Ectodermal cell (in vitro differentiated cells): ENCODE results near the gene NKD1.

ENCODE experiments used
- H3K27ac ChIP-seq: 2 replicates; pipeline ENCODE4 v1.7.0; 2013; ENCODE audit warnings: mild to moderate bottlenecking, low read depth, low read length; ENCODE audit not compliant: insufficient read depth, poor library complexity, severe bottlenecking
- H3K27me3 ChIP-seq: 2 replicates; pipeline ENCODE4 v1.7.0; 2013; ENCODE audit warnings: mild to moderate bottlenecking, low read length; ENCODE audit not compliant: insufficient read depth, control insufficient read depth, poor library complexity, severe bottlenecking
- H3K36me3 ChIP-seq: one replicate; pipeline ENCODE4 v1.7.0; 2013; ENCODE audit warnings: low read length; ENCODE audit not compliant: control insufficient read depth, insufficient read depth
- H3K4me1 ChIP-seq: one replicate; pipeline ENCODE4 v1.7.0; 2013; ENCODE audit warnings: low read length; ENCODE audit not compliant: control insufficient read depth, insufficient read depth
- H3K4me3 ChIP-seq: 2 replicates; pipeline ENCODE4 v1.7.0; 2013; ENCODE audit warnings: low read depth, low read length, control low read depth; ENCODE audit not compliant: insufficient read depth
- H3K9me3 ChIP-seq: 2 replicates; pipeline ENCODE4 v1.7.0; 2013; ENCODE audit warnings: mild to moderate bottlenecking, low read length, moderate library complexity; ENCODE audit not compliant: control insufficient read depth
- WGBS, 2 experiments: methylation state at CpG; one replicate each; pipeline ENCODE4 v1.1.7; 2013; ENCODE audit warnings: missing lambda C conversion rate in 2 of 2; 5-methylcytosine and 5-hydroxymethylcytosine counted together

The NKD1 gene

GRCh38 chr16:50598256-50598894 lies 50.2 kb downstream of the NKD1 start:
- no peaks in the 10 kb centered on the region for H3K36me3 ChIP-seq
- H3K27ac ChIP-seq, result no peak overlapping the region
- 95% methylated on average over 15 of the region's 15 CpGs for WGBS, 2 experiments
- peaks cover 23% of the 10 kb centered on the region for H3K4me1 ChIP-seq
- H3K9me3 ChIP-seq, result no peaks in the 10 kb centered on the region
- no peaks in the 10 kb centered on the region for H3K27me3 ChIP-seq
- no peak overlapping the region for H3K4me3 ChIP-seq

GRCh38 chr16:50598936-50599361 lies 50.8 kb downstream of the NKD1 start:
- Histone ChIP-seq H3K36me3 (no peaks in the 10 kb centered on the region), H3K9me3 (no peaks in the 10 kb centered on the region), H3K27ac (no peak overlapping the region), H3K4me3 (no peak overlapping the region), H3K27me3 (no peaks in the 10 kb centered on the region), H3K4me1 (peaks cover 24% of the 10 kb centered on the region)
- 92 to 95% methylated on average over 8 of the region's 8 CpGs for WGBS, 2 experiments

- WGBS, 2 experiments, result 94 to 95% methylated on average over 6 of the region's 6 CpGs
- peaks cover 20% of the 10 kb centered on the region for H3K4me1 ChIP-seq
- H3K27ac ChIP-seq, result no peak overlapping the region
- H3K9me3 ChIP-seq, result no peaks in the 10 kb centered on the region
- no peaks in the 10 kb centered on the region for H3K36me3 ChIP-seq
- no peaks in the 10 kb centered on the region for H3K27me3 ChIP-seq
- H3K4me3 ChIP-seq, result no peak overlapping the region
Measured at GRCh38 chr16:50599494-50599893, 51.3 kb downstream of the NKD1 start.

DNA sequence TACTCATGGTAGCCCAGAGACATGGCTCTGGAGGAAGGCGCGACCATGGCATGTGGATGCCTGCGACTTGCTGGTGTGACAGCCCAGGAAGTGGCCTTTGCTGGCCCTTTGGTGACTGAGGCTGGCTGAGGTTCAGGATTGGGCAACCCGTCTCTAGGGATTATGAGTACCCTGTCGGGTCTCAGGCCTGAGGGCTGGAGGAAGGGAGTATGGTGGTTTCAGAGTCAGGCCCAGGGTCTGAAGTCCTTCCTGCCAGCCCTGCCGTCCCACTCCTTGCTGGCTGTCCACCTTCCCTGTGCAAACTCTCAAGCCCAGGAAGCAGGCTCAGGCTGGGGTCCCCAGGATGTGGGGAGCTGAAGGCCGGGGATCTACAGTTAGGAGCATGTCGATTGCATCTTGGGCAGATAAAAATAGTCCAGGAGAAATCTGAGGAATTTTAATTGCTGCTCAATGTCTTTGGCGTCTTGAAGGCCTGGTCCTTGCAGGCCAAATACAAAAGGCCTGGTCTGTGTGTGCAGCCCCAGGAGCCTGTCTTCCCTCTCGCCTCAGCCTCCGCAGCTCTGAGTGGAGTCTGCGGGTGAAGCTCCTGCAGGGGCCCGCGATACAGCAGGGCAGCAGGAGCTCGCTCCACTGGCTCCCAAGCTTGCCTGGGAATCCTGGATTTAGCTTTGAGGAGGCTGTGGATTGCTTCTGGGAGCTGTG lies 52.5 kb downstream of the NKD1 start:
- H3K27ac ChIP-seq, result no peak overlapping the region

GRCh38 chr16:50601341-50601740 lies 53.1 kb downstream of the NKD1 start:
- Histone ChIP-seq H3K27ac (no peak overlapping the region), H3K27me3 (no peaks in the 10 kb centered on the region), H3K4me3 (no peak overlapping the region), H3K9me3 (no peaks in the 10 kb centered on the region), H3K36me3 (no peaks in the 10 kb centered on the region), H3K4me1 (peaks cover 23% of the 10 kb centered on the region)
- 94 to 95% methylated on average over 12 of the region's 12 CpGs for WGBS, 2 experiments

More for the DNA sequence above, 52.5 kb downstream of the NKD1 start:
- Histone ChIP-seq H3K27me3 (no peaks in the 10 kb centered on the region), H3K4me1 (peaks cover 20% of the 10 kb centered on the region), H3K36me3 (no peaks in the 10 kb centered on the region), H3K9me3 (no peaks in the 10 kb centered on the region), H3K4me3 (no peak overlapping the region)
- WGBS, 2 experiments, result 88 to 90% methylated on average over 15 of the region's 15 CpGs

GRCh38 chr16:50602126-50602525 lies 53.9 kb downstream of the NKD1 start:
- no peak overlapping the region for H3K4me3 ChIP-seq
- H3K9me3 ChIP-seq, result no peaks in the 10 kb centered on the region
- H3K27ac ChIP-seq, result no peak overlapping the region
- WGBS, 2 experiments, result 96 to 97% methylated on average over 5 of the region's 5 CpGs
- no peaks in the 10 kb centered on the region for H3K27me3 ChIP-seq
- H3K4me1 ChIP-seq, result peaks cover 29% of the 10 kb centered on the region
- no peaks in the 10 kb centered on the region for H3K36me3 ChIP-seq

GRCh38 chr16:50602531-50603205 lies 54.5 kb downstream of the NKD1 start:
- no peaks in the 10 kb centered on the region for H3K27me3 ChIP-seq
- H3K4me1 ChIP-seq, result peaks cover 32% of the 10 kb centered on the region
- no peaks in the 10 kb centered on the region for H3K36me3 ChIP-seq
- 94 to 95% methylated on average over 14 of the region's 14 CpGs for WGBS, 2 experiments
- H3K4me3 ChIP-seq, result no peak overlapping the region
- no peaks in the 10 kb centered on the region for H3K9me3 ChIP-seq
- H3K27ac ChIP-seq, result no peak overlapping the region

DNA sequence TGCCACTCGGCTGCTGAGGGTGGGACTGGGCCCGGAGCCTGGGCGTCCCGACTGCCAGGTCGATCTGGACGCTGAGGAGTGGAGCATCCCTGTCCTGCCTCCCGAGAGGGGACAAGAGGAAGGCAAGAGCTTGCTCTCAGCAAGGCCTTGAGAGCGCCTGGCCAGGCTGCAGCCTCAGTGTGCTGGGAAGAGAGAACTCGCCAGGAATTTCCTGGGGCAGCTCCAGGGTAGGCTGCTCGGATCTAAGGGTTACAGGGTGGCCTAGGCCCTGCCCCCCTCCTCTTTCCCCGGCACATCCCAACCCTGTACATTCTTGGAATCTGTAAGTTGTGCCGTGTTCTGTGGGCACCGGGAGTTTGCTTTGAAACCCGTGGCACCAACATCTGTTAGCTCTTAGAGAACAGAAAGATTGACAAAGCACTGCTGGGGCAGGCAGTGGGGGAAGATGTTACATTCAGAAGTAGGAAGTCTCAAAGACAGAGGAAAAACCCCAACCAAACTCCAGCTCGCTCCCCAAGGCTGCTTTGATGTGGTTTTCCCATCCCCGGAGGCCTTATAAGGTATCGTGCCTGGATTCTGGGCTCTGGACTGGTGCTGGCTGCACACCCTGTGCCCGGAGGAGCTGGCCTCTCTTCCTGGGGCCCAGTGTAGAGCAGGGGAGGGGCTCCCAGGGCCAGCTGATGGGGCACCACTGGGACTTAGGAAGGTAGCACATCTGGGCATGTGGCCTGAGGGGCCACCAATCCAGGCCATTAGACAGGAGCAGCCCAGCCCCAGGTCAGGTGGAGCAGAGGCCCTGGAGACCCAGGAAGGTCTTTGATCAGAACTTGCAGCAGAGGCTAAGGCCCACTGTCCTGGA lies 55.2 kb downstream of the NKD1 start:
- Histone ChIP-seq H3K36me3 (no peaks in the 10 kb centered on the region), H3K9me3 (no peaks in the 10 kb centered on the region), H3K27me3 (no peaks in the 10 kb centered on the region), H3K27ac (no peak overlapping the region), H3K4me1 (peaks cover 32% of the 10 kb centered on the region), H3K4me3 (no peak overlapping the region)
- 82 to 85% methylated on average over 18 of the region's 18 CpGs for WGBS, 2 experiments

- Histone ChIP-seq H3K9me3 (no peaks in the 10 kb centered on the region), H3K4me1 (peaks cover 32% of the 10 kb centered on the region), H3K27me3 (no peaks in the 10 kb centered on the region), H3K4me3 (no peak overlapping the region), H3K36me3 (no peaks in the 10 kb centered on the region), H3K27ac (no peak overlapping the region)
- 94 to 97% methylated on average over 2 of the region's 2 CpGs for WGBS, 2 experiments
Measured at GRCh38 chr16:50604065-50604418, 55.8 kb downstream of the NKD1 start.

DNA sequence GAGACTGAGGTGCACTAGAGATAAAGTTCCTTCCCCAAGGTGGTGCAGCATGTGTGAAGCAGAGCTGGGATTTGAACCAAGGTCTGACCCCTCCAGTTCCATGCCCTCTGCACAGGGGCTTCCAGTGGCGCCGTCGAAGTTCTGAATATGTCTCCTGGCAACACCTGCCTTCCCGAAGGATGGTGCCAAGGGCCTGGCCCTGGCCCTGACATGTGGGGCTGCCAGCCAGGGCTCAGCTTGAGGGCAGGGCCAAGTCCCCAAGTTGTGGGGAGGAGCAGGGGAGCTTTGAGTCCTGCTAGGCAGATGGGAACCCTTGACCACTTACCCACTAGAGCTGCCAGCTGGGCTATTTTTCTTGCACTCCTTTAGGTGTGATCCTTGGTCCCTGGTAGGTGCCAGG lies 56.4 kb downstream of the NKD1 start:
- WGBS, 2 experiments, result 96 to 97% methylated on average over 4 of the region's 4 CpGs
- no peaks in the 10 kb centered on the region for H3K36me3 ChIP-seq
- no peaks in the 10 kb centered on the region for H3K27me3 ChIP-seq
- peaks cover 32% of the 10 kb centered on the region for H3K4me1 ChIP-seq
- no peaks in the 10 kb centered on the region for H3K9me3 ChIP-seq
- no peak overlapping the region for H3K27ac ChIP-seq
- H3K4me3 ChIP-seq, result no peak overlapping the region
